ENCODE data around the gene CST9. TPM values are rescaled to one million over a fixed set of nuclear protein-coding genes. Genes with fewer than 3 reads are reported as not detected.

The CST9 gene
- total and polyA plus RNA-seq, 9 of the 15 experiments (the other 6 are each of a cell fraction or from before 2014, with no cell fraction given), result not detected

GRCh38 chr20:23652926-23653325, 47.2 kb upstream of the CST9 start:
- Histone ChIP-seq H3K27ac (ENCODE audit: extremely low read depth, low read depth, low read length) (no peak overlapping the region), H2AFZ (ENCODE audit: low read depth, low read length) (no peak overlapping the region), H4K20me1 (replicated peaks; ENCODE audit: control insufficient read depth, insufficient read depth, low read length) (no peaks in the 10 kb centered on the region), H3K36me3 (ENCODE audit: control insufficient read depth, insufficient read depth, low read length) (no peaks in the 10 kb centered on the region), H3K4me3 (no peak overlapping the region), H3K4me2 (ENCODE audit: insufficient read depth, low read length) (no peak overlapping the region), H3K79me2 (ENCODE audit: control insufficient read depth, insufficient read depth, low read length) (no peaks in the 10 kb centered on the region), H3K9ac (ENCODE audit: insufficient read depth in 1 of 2, low read depth in 2 of 2, low read length in 2 of 2) (no peak overlapping the region), H3K4me1 (replicated peaks in 1 of 2; ENCODE audit: control insufficient read depth in 2 of 2, insufficient read depth in 2 of 2, low read length in 2 of 2) (peaks cover 0 to 6% of the 10 kb centered on the region in 2 experiments; a peak in 2 of 5 replicates), H3K9me3 (replicated peaks; ENCODE audit: control insufficient read depth, insufficient read depth, low read depth, low read length) (no peaks in the 10 kb centered on the region), H3K27me3 (ENCODE audit: control insufficient read depth in 2 of 2, insufficient read depth in 2 of 2, low read length in 2 of 2) (no peaks in the 10 kb centered on the region), H3K9me1 (ENCODE audit: control insufficient read depth, insufficient read depth, low read length) (no peaks in the 10 kb centered on the region)
- WGBS (ENCODE audit: insufficient coverage, low coverage, missing lambda C conversion rate), result 6% methylated on average over 2 of the region's 2 CpGs
- FAIRE-seq, result no peak
- no peak for ATAC-seq
- BruUV-seq (replicated peaks), result no TSS peak
- POLR2A ChIA-PET, result no interaction called here
- no peak for DNase-seq (ENCODE audit: extremely low read depth in 1 of 4, low spot score in 3 of 4)
- in situ Hi-C loops (cut with MboI) (no loop called here), intact Hi-C loops (cut with micrococcal nuclease) (no loop called here)
- CTCF ChIA-PET (ENCODE audit: low intra/inter-chr PET ratio), result no interaction called here
- TF ChIP-seq ZNF586 (CRISPR knock-in tag; conservative IDR thresholded peaks at IDR 0.05) (no peak), ZC3H8 (IDR thresholded peaks at IDR 0.05) (no peak), ZMIZ1 (IDR thresholded peaks at IDR 0.05; ENCODE audit: low read depth in 2 of 2, low read length in 2 of 2) (no peak), CREB1 (IDR thresholded peaks at IDR 0.05) (no peak), CREB1 (CRISPR knock-in tag; IDR thresholded peaks at IDR 0.05) (no peak), KAT7 (CRISPR knock-in tag; IDR thresholded peaks at IDR 0.05; ENCODE audit: borderline replicate concordance) (no peak), HMBOX1 (IDR thresholded peaks at IDR 0.05) (no peak), RFX7 (CRISPR knock-in tag; IDR thresholded peaks at IDR 0.05) (no peak), SMAD2 (IDR thresholded peaks at IDR 0.05; ENCODE audit: low read depth, low read length) (no peak), ESRRB (CRISPR knock-in tag; IDR thresholded peaks at IDR 0.05; ENCODE audit: borderline replicate concordance) (no peak), CREB5 (CRISPR knock-in tag; IDR thresholded peaks at IDR 0.05) (no peak), MCM2 (IDR thresholded peaks at IDR 0.05; ENCODE audit: low read depth) (no peak), HOXB6 (CRISPR knock-in tag; IDR thresholded peaks at IDR 0.05; ENCODE audit: borderline replicate concordance) (no peak), EP300 (IDR thresholded peaks at IDR 0.05; ENCODE audit: low read length) (no peak), MNT (conservative IDR thresholded peaks at IDR 0.05) (no peak), ZNF436 (CRISPR knock-in tag; IDR thresholded peaks at IDR 0.05) (no peak), ZNF212 (CRISPR knock-in tag; IDR thresholded peaks at IDR 0.05) (no peak)
